Esophagus squamous epithelium (tissue), 5 donors: ENCODE results near the gene PLAGL2. TPM values are rescaled to one million over a fixed set of nuclear protein-coding genes. Genes with fewer than 3 reads are reported as not detected.
"Not testable (repeated sequence)": the region's sequence is repeated elsewhere in the genome, so short reads cannot be mapped to it uniquely, and the experiment has no call there.

ENCODE experiments used
- DNase-seq: peaks from one replicate; lab custom pipeline; 2025; lab: John Stamatoyannopoulos, UW
- H3K27ac ChIP-seq, 4 donors: fragments of 200-600 bp; sonication (generic); one replicate each; pipeline ENCODE4 v1.5.1; 2016 to 2019; ENCODE audit warnings: mild to moderate bottlenecking in 1 of 4
- H3K27me3 ChIP-seq, 4 donors: fragments of 200-600 bp; sonication (generic); 1 replicate in 3 of 4; 2 replicates in 1 of 4; pipeline versions ENCODE4 v1.5.1 to v1.6.0; 2017 to 2021; ENCODE audit warnings: antibody characterized with exemption in 1 of 4
- H3K36me3 ChIP-seq, 3 donors: fragments of 200-600 bp; sonication (generic); one replicate each; pipeline ENCODE4 v1.5.1; 2016 to 2019
- H3K4me1 ChIP-seq, 3 donors: fragments of 200-600 bp; sonication (generic); one replicate each; pipeline ENCODE4 v1.5.1; 2017 to 2019
- H3K4me3 ChIP-seq, 4 donors: fragments of 200-600 bp; sonication (generic); 1 replicate in 3 of 4; 2 replicates in 1 of 4; pipeline ENCODE4 v1.5.1; 2016 to 2019; ENCODE audit warnings: mild to moderate bottlenecking in 2 of 4, moderate library complexity in 1 of 4
- H3K9me3 ChIP-seq, 3 donors: fragments of 200-600 bp; sonication (generic); one replicate each; pipeline ENCODE4 v1.5.1; 2016 to 2019
- POLR2A ChIP-seq, 4 donors: fragments of 450-650 bp; IDR thresholded peaks; one replicate each; pipeline ENCODE4 v1.6.1; 2017; ENCODE audit warnings: antibody characterized with exemption in 4 of 4, mild to moderate bottlenecking in 4 of 4, moderate library complexity in 3 of 4
- WGBS, 2 donors: methylation state at CpG; one replicate each; pipeline ENCODE4 v1.1.5; 2018; 5-methylcytosine and 5-hydroxymethylcytosine counted together
- intact Hi-C: fragments of 100-400 bp; cut with DNase I; formaldehyde crosslinking; loops from one replicate; pipeline ENCODE4 v1.15.0; 2022
- total RNA-seq, 4 donors: library from RNA; depleted of rRNA; stranded (reverse); fragments of >200 nt; gene quantifications; one replicate each; pipeline ENCODE4 v1.1.0, GENCODE V29; 2016
- TF ChIP-seq, protein P1 (sequence below), 6 experiments: fragments of 450-650 bp in 4 of 6; fragments of 200-600 bp in 2 of 6; sonication (generic) in 2 of 6; IDR thresholded peaks; one replicate each; pipeline ENCODE4 v1.5.1; 2016 to 2019; ENCODE audit warnings: antibody characterized with exemption in 6 of 6, mild to moderate bottlenecking in 4 of 6, moderate library complexity in 4 of 6
- donor health status: DM: yes; HTN: yes; CAD: no.

The PLAGL2 gene
- total RNA-seq, 4 donors from 2014 or later = 6.2 to 14.0 (median 11.2) TPM

DNA sequence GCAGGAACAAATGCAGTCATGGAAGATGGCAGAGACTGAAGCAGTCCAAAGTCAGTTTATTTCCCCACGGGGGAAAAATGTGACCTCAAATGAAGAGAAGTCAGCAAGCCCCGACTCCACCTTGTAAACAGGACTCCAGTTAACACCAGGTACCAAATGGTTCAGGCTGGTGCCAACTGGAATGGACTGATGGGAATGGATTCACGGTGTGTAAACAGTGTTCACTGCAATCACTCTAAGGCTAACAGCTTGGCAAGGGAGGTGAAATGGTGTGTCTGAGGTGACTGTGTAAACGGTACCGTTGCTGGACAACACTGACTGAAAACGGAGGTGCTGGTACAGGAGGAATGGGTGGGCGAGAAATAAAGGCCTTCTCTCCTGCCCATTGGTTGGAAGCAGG, 12.0 kb downstream of the PLAGL2 start:
- no peak for TF ChIP-seq POLR2A (IDR thresholded peaks at IDR 0.05)
- Histone ChIP-seq H3K4me3 (no peak overlapping the region), H3K27ac (no peak overlapping the region), H3K9me3 (no peaks in the 10 kb centered on the region), H3K4me1 (peaks cover 0 to 10% (median 0%) of the 10 kb centered on the region in 3 donors), H3K27me3 (no peaks in the 10 kb centered on the region), H3K36me3 (peaks cover 10 to 74% (median 31%) of the 10 kb centered on the region in 3 donors)
- intact Hi-C loops = no loop called here
- WGBS, 2 donors = 61 to 67% methylated on average over 7 of the region's 7 CpGs
- DNase-seq = no peak

DNA sequence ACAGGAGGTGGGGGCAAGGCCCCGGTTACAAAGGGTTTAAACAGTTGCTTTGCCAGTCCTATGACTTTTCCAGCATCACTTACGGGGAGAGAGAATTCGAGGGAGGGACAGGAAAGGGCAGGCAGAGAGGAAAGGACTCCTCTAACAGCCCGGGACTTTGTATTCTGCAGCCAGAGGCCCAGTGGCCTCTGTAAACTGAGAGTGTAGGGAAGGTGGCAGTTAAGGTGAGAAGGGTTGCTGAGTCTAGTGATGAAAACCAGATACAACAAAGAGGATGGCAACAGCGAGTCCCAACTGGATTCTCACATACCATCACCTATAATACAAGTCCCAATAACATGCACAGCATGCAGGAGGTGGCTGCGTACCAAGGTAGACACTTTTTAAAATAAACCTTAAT, 13.5 kb downstream of the PLAGL2 start:
- intact Hi-C loops = no loop called here
- TF ChIP-seq, protein P1, sequence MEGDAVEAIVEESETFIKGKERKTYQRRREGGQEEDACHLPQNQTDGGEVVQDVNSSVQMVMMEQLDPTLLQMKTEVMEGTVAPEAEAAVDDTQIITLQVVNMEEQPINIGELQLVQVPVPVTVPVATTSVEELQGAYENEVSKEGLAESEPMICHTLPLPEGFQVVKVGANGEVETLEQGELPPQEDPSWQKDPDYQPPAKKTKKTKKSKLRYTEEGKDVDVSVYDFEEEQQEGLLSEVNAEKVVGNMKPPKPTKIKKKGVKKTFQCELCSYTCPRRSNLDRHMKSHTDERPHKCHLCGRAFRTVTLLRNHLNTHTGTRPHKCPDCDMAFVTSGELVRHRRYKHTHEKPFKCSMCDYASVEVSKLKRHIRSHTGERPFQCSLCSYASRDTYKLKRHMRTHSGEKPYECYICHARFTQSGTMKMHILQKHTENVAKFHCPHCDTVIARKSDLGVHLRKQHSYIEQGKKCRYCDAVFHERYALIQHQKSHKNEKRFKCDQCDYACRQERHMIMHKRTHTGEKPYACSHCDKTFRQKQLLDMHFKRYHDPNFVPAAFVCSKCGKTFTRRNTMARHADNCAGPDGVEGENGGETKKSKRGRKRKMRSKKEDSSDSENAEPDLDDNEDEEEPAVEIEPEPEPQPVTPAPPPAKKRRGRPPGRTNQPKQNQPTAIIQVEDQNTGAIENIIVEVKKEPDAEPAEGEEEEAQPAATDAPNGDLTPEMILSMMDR (IDR thresholded peaks at IDR 0.05) = no peak
- TF ChIP-seq POLR2A (IDR thresholded peaks at IDR 0.05) = no peak
- H3K9me3 ChIP-seq = no peaks in the 10 kb centered on the region
- no peaks in the 10 kb centered on the region for H3K27me3 ChIP-seq
- peaks cover 6 to 58% (median 18%) of the 10 kb centered on the region in 3 donors for H3K36me3 ChIP-seq
- H3K4me1 ChIP-seq = peaks cover 6 to 26% (median 9%) of the 10 kb centered on the region in 3 donors
- no peak overlapping the region for H3K4me3 ChIP-seq
- H3K27ac ChIP-seq = no peak overlapping the region
- DNase-seq = no peak
- WGBS, 2 donors = 56 to 61% methylated on average over 6 of the region's 6 CpGs

DNA sequence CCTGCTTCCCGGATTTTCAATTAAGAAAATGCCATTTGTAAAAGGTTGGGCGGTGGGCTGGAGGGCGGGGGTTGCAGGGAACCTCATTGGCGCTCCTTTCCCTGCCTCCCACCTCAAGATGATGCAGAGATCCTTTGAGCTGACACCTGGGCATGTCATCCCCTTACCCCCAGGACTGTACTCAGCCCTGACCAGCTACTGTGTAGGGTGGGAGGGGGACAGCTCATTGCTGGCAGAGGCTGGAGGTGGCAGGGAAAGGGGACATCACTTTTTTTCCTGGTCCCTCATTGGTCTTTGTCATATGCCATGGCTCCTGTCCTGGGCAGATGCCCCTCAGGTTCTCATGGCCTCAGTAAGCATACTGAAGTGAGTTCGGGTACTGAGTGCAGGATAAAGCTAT, 14.2 kb downstream of the PLAGL2 start:
- H3K27me3 ChIP-seq, H3K4me3 ChIP-seq, DNase-seq, H3K27ac ChIP-seq, H3K9me3 ChIP-seq, intact Hi-C loops: not testable (repeated sequence)
- Histone ChIP-seq H3K36me3 (peaks cover 6 to 51% (median 18%) of the 10 kb centered on the region in 3 donors), H3K4me1 (peaks cover 8 to 29% (median 12%) of the 10 kb centered on the region in 3 donors)
- WGBS, 2 donors = 80 to 85% methylated on average over 5 of the region's 5 CpGs

DNA sequence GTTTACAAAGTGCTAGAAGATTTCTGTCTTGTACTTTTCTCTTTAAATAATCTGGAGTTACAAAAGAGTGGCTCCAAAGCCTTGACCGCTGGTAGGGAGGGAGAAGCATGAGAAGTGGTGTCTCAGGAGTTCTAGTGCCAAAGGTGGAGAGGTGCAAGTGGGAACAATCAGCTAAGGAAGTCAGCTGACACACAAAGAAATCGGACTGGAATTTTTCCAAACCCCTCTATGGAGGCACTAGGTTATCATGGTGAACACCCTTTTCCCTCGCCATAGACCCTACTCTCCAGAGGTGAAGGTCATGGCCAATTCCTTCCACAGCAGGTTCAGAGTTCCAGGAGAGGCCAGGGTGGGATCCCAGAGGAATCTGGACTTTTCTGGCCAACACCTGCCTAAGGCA, 14.8 kb downstream of the PLAGL2 start:
- no peak overlapping the region for H3K4me3 ChIP-seq
- peaks cover 6 to 45% (median 18%) of the 10 kb centered on the region in 3 donors for H3K36me3 ChIP-seq
- 72 to 83% methylated on average over 3 of the region's 3 CpGs for WGBS, 2 donors
- no peaks in the 10 kb centered on the region for H3K27me3 ChIP-seq
- intact Hi-C loops = no loop called here
- no peaks in the 10 kb centered on the region for H3K9me3 ChIP-seq
- no peak for TF ChIP-seq POLR2A (IDR thresholded peaks at IDR 0.05)
- TF ChIP-seq, protein P1 (IDR thresholded peaks at IDR 0.05) = no peak
- H3K27ac ChIP-seq = no peak overlapping the region
- DNase-seq = no peak
- peaks cover 8 to 32% (median 12%) of the 10 kb centered on the region in 3 donors for H3K4me1 ChIP-seq

DNA sequence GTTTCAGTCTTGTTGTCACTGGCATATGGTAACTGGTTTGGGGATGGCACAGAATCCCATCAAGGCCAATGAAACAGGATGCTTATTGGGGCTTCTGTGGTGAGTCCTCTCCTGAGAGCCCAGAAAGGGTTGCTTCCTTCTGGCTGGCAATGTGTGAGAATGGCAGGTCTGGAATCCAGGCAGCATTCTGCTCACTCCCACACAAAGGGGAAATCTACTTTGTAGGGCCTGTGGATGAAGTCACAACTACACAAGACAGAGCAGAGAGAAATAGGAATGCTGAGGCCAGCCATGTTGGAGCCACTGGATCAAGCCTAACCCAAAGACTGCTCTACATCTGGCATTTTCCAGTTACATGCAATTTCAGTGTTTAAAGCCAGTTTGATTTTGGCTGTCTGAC, 15.7 kb downstream of the PLAGL2 start:
- H3K9me3 ChIP-seq = no peaks in the 10 kb centered on the region
- TF ChIP-seq, protein P1 (IDR thresholded peaks at IDR 0.05) = no peak
- TF ChIP-seq POLR2A (IDR thresholded peaks at IDR 0.05) = no peak
- peaks cover 0 to 37% (median 11%) of the 10 kb centered on the region in 3 donors for H3K36me3 ChIP-seq
- no peak for DNase-seq
- no peak overlapping the region for H3K27ac ChIP-seq
- intact Hi-C loops = no loop called here
- H3K4me1 ChIP-seq = peaks cover 8 to 32% (median 12%) of the 10 kb centered on the region in 3 donors
- no peak overlapping the region for H3K4me3 ChIP-seq
- H3K27me3 ChIP-seq = no peaks in the 10 kb centered on the region

DNA sequence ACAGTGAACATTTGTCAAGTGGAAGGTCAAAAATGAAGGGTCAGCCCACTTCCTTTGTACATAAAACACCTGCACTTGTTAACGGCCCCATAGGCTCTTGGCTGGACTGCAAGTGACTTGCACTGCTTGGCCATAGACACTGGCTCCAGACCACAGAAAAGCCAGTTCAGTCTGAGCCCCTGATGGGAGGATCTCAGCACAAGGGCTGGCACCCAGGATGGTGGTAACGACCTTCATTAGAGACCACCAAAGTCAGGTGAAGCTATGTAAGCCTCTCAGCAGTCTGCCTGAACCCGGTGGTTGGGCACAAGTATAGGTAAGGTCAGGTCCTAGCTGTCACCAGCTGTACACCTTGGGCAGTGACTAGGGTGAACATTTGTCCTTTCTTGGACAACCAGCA, 16.1 kb downstream of the PLAGL2 start:
- peaks cover 0 to 32% (median 6%) of the 10 kb centered on the region in 3 donors for H3K36me3 ChIP-seq
- no peak overlapping the region for H3K27ac ChIP-seq
- TF ChIP-seq POLR2A (IDR thresholded peaks at IDR 0.05) = no peak
- TF ChIP-seq, protein P1 (IDR thresholded peaks at IDR 0.05) = no peak
- no peak for DNase-seq
- WGBS, 2 donors = 43 to 86% methylated on average over 1 to 3 of the region's 3 CpGs
- H3K4me3 ChIP-seq = no peak overlapping the region
- intact Hi-C loops = no loop called here
- no peaks in the 10 kb centered on the region for H3K9me3 ChIP-seq
- H3K27me3 ChIP-seq = no peaks in the 10 kb centered on the region
- peaks cover 8 to 32% (median 12%) of the 10 kb centered on the region in 3 donors for H3K4me1 ChIP-seq
